ENCODE data around the gene GNB1.

Gene GNB1

DNA sequence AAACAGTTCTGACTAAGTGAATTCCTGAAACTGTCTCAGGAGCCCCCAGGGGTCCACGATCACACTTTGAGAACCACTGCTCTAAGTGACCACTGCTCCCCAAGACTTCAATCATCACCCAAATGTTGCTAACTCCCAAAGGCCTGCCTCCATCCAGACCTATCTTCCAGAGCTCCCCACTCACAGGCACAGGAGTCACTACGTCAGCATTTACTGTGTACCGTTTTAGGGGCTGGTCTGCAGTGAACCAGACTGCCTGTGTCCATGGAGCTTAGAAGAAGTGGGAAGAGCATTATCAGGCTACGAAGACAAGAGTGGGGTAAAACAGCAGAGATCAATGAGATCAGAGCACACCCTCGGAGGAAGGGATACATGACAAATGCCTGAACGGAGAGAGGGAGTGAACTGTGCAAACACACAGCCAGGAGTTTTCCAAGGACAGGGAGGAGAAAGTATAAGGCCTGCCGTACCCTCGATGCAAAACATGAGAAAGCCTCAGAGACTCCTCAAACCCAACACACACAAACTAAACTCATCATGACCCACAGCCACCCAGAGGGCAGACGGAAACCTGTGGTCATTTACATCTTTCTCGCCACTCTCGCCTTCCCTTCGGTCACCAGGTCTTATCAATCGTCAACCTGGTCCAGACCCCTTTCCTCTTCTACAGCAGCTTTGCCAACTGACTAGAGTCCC lies 10.1 kb downstream of the GNB1 start:
- Histone ChIP-seq H2BK12ac (ENCODE audit: low read length in 2 of 2) (no peak overlapping the region), H3K9ac (ENCODE audit: low read length) (peak overlapping the region; percentile 29), H2AK5ac (ENCODE audit: low read length, severe bottlenecking) (no peak overlapping the region), H3K14ac (ENCODE audit: low read length in 2 of 2) (no peak overlapping the region), H2BK5ac (ENCODE audit: low read depth, low read length, poor library complexity, severe bottlenecking) (no peak overlapping the region), H3K27ac (ENCODE audit: low read length, poor library complexity, severe bottlenecking) (no peak overlapping the region), H3K4me3 (ENCODE audit: insufficient read depth in 1 of 2, low read depth in 1 of 2, low read length in 2 of 2) (no peak overlapping the region), H3K9me3 (ENCODE audit: control insufficient read depth, low read length) (no peaks in the 10 kb centered on the region), H3K4me1 (ENCODE audit: control insufficient read depth, insufficient read depth, low read depth, low read length) (peaks cover 23% of the 10 kb centered on the region), H3K36me3 (ENCODE audit: control insufficient read depth in 1 of 2, insufficient read depth in 2 of 2, low read depth in 1 of 2, low read length in 2 of 2) (peaks cover 20 to 28% of the 10 kb centered on the region in 2 experiments), H3K27me3 (ENCODE audit: control insufficient read depth in 1 of 2, insufficient read depth in 1 of 2, low read length in 2 of 2) (no peaks in the 10 kb centered on the region), H3K23ac (ENCODE audit: low read length in 2 of 2) (peak overlapping the region in 1 of 2 experiments; percentile 2), H2AFZ (ENCODE audit: low read depth, low read length) (no peak overlapping the region), H4K91ac (ENCODE audit: low read length) (no peak overlapping the region), H2BK15ac (ENCODE audit: low read depth, poor library complexity, severe bottlenecking) (no peak overlapping the region), H2BK120ac (ENCODE audit: low read depth, low read length) (no peak overlapping the region), H4K8ac (ENCODE audit: low read length) (peak overlapping the region; percentile 57), H3K79me1 (replicated peaks; ENCODE audit: low read length, poor library complexity, severe bottlenecking) (no peaks in the 10 kb centered on the region), H3K4ac (ENCODE audit: low read depth in 1 of 2, low read length in 2 of 2) (no peak overlapping the region), H3K18ac (ENCODE audit: low read depth in 1 of 2, low read length in 2 of 2) (no peak overlapping the region), H3K4me2 (ENCODE audit: low read length, poor library complexity, severe bottlenecking) (no peak overlapping the region)
- WGBS: 80% methylated on average over 13 of the region's 13 CpGs
- DNase-seq: no peak

GRCh38 chr1:1879942-1880341 lies 10.9 kb downstream of the GNB1 start:
- H2AFZ ChIP-seq (ENCODE audit: low read depth, low read length): no peak overlapping the region
- no peak overlapping the region for H2BK120ac ChIP-seq (ENCODE audit: low read depth, low read length)
- no peaks in the 10 kb centered on the region for H3K9me3 ChIP-seq (ENCODE audit: control insufficient read depth, low read length)
- H3K4me2 ChIP-seq (ENCODE audit: low read length, poor library complexity, severe bottlenecking): no peak overlapping the region
- no peak overlapping the region for H3K9ac ChIP-seq (ENCODE audit: low read length)
- no peak overlapping the region for H2AK5ac ChIP-seq (ENCODE audit: low read length, severe bottlenecking)
- H3K4me1 ChIP-seq (ENCODE audit: control insufficient read depth, insufficient read depth, low read depth, low read length): peaks cover 23% of the 10 kb centered on the region
- H2BK5ac ChIP-seq (ENCODE audit: low read depth, low read length, poor library complexity, severe bottlenecking): no peak overlapping the region
- H4K91ac ChIP-seq (ENCODE audit: low read length): no peak overlapping the region
- H3K36me3 ChIP-seq (ENCODE audit: control insufficient read depth in 1 of 2, insufficient read depth in 2 of 2, low read depth in 1 of 2, low read length in 2 of 2): peaks cover 27 to 32% of the 10 kb centered on the region in 2 experiments
- H3K14ac ChIP-seq (ENCODE audit: low read length in 2 of 2): no peak overlapping the region
- H2BK12ac ChIP-seq (ENCODE audit: low read length in 2 of 2): no peak overlapping the region
- H3K4me3 ChIP-seq (ENCODE audit: insufficient read depth in 1 of 2, low read depth in 1 of 2, low read length in 2 of 2): no peak overlapping the region
- H3K4ac ChIP-seq (ENCODE audit: low read depth in 1 of 2, low read length in 2 of 2): no peak overlapping the region
- H4K8ac ChIP-seq (ENCODE audit: low read length): no peak overlapping the region
- H3K18ac ChIP-seq (ENCODE audit: low read depth in 1 of 2, low read length in 2 of 2): no peak overlapping the region
- no peaks in the 10 kb centered on the region for H3K79me1 ChIP-seq (replicated peaks; ENCODE audit: low read length, poor library complexity, severe bottlenecking)
- no peak for DNase-seq
- H3K27me3 ChIP-seq (ENCODE audit: control insufficient read depth in 1 of 2, insufficient read depth in 1 of 2, low read length in 2 of 2): no peaks in the 10 kb centered on the region
- no peak overlapping the region for H3K23ac ChIP-seq (ENCODE audit: low read length in 2 of 2)
- H2BK15ac ChIP-seq (ENCODE audit: low read depth, poor library complexity, severe bottlenecking): no peak overlapping the region
- H3K27ac ChIP-seq (ENCODE audit: low read length, poor library complexity, severe bottlenecking): no peak overlapping the region
- WGBS: 98% methylated on average over 5 of the region's 5 CpGs

- Histone ChIP-seq H3K9ac (ENCODE audit: low read length) (no peak overlapping the region), H3K79me1 (replicated peaks; ENCODE audit: low read length, poor library complexity, severe bottlenecking) (no peaks in the 10 kb centered on the region), H3K4me2 (ENCODE audit: low read length, poor library complexity, severe bottlenecking) (no peak overlapping the region), H2BK5ac (ENCODE audit: low read depth, low read length, poor library complexity, severe bottlenecking) (no peak overlapping the region), H4K91ac (ENCODE audit: low read length) (no peak overlapping the region), H3K14ac (ENCODE audit: low read length in 2 of 2) (no peak overlapping the region), H3K23ac (ENCODE audit: low read length in 2 of 2) (no peak overlapping the region), H2BK12ac (ENCODE audit: low read length in 2 of 2) (no peak overlapping the region), H2AK5ac (ENCODE audit: low read length, severe bottlenecking) (no peak overlapping the region), H3K18ac (ENCODE audit: low read depth in 1 of 2, low read length in 2 of 2) (no peak overlapping the region), H2BK15ac (ENCODE audit: low read depth, poor library complexity, severe bottlenecking) (no peak overlapping the region), H3K27ac (ENCODE audit: low read length, poor library complexity, severe bottlenecking) (no peak overlapping the region), H3K36me3 (ENCODE audit: control insufficient read depth in 1 of 2, insufficient read depth in 2 of 2, low read depth in 1 of 2, low read length in 2 of 2) (peaks cover 43 to 48% of the 10 kb centered on the region in 2 experiments), H2AFZ (ENCODE audit: low read depth, low read length) (no peak overlapping the region), H3K27me3 (ENCODE audit: control insufficient read depth in 1 of 2, insufficient read depth in 1 of 2, low read length in 2 of 2) (no peaks in the 10 kb centered on the region), H3K4me1 (ENCODE audit: control insufficient read depth, insufficient read depth, low read depth, low read length) (peaks cover 23% of the 10 kb centered on the region), H4K8ac (ENCODE audit: low read length) (no peak overlapping the region), H3K4me3 (ENCODE audit: insufficient read depth in 1 of 2, low read depth in 1 of 2, low read length in 2 of 2) (no peak overlapping the region), H2BK120ac (ENCODE audit: low read depth, low read length) (no peak overlapping the region), H3K4ac (ENCODE audit: low read depth in 1 of 2, low read length in 2 of 2) (no peak overlapping the region), H3K9me3 (ENCODE audit: control insufficient read depth, low read length) (no peaks in the 10 kb centered on the region)
- DNase-seq: no peak
- WGBS: 95% methylated on average over 4 of the region's 5 CpGs
Observed at GRCh38 chr1:1877865-1878436, 12.9 kb downstream of the GNB1 start.

DNA sequence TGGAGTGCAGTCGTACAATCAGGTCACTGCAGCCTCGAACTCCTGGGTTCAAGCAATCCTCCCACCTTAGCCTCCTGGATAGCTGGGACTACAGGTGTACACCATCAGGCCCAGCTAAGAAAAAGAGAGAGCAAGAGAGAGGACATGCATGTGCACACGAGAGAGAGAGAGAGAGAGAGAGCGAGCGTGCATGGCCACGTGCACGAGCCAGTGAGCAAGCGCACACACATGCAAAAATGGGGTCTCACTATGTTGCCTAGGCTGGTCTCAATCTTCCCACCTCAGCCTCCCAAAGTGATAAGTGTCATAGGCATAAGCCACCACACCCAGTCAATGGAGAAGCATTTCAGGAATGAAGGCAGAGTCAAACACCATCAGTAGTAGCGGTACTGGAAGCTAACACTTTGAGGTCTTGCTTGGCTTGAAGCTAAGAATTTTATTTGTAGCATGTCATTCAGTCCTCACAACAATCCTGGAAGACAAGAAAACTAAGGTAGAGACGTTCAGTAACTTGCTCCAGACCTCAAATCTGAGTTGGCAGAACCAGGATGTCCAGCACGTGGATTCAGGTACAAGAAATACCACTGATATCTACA lies 14.5 kb downstream of the GNB1 start:
- H3K27ac ChIP-seq (ENCODE audit: low read length, poor library complexity, severe bottlenecking): peak overlapping the region; percentile 35
- no peaks in the 10 kb centered on the region for H3K9me3 ChIP-seq (ENCODE audit: control insufficient read depth, low read length)
- H3K4me3 ChIP-seq (ENCODE audit: insufficient read depth in 1 of 2, low read depth in 1 of 2, low read length in 2 of 2): no peak overlapping the region
- H3K18ac ChIP-seq (ENCODE audit: low read depth in 1 of 2, low read length in 2 of 2): no peak overlapping the region
- H2AFZ ChIP-seq (ENCODE audit: low read depth, low read length): no peak overlapping the region
- H3K9ac ChIP-seq (ENCODE audit: low read length): no peak overlapping the region
- no peak overlapping the region for H4K91ac ChIP-seq (ENCODE audit: low read length)
- WGBS: 89% methylated on average over 10 of the region's 11 CpGs
- H2BK5ac ChIP-seq (ENCODE audit: low read depth, low read length, poor library complexity, severe bottlenecking): no peak overlapping the region
- DNase-seq: no peak
- H2BK15ac ChIP-seq (ENCODE audit: low read depth, poor library complexity, severe bottlenecking): no peak overlapping the region
- H3K14ac ChIP-seq (ENCODE audit: low read length in 2 of 2): no peak overlapping the region
- no peak overlapping the region for H2AK5ac ChIP-seq (ENCODE audit: low read length, severe bottlenecking)
- no peaks in the 10 kb centered on the region for H3K79me1 ChIP-seq (replicated peaks; ENCODE audit: low read length, poor library complexity, severe bottlenecking)
- no peaks in the 10 kb centered on the region for H3K27me3 ChIP-seq (ENCODE audit: control insufficient read depth in 1 of 2, insufficient read depth in 1 of 2, low read length in 2 of 2)
- no peak overlapping the region for H3K23ac ChIP-seq (ENCODE audit: low read length in 2 of 2)
- peaks cover 22% of the 10 kb centered on the region for H3K4me1 ChIP-seq (ENCODE audit: control insufficient read depth, insufficient read depth, low read depth, low read length)
- H2BK12ac ChIP-seq (ENCODE audit: low read length in 2 of 2): no peak overlapping the region
- H3K4ac ChIP-seq (ENCODE audit: low read depth in 1 of 2, low read length in 2 of 2): no peak overlapping the region
- H3K4me2 ChIP-seq (ENCODE audit: low read length, poor library complexity, severe bottlenecking): no peak overlapping the region
- no peak overlapping the region for H4K8ac ChIP-seq (ENCODE audit: low read length)
- peaks cover 43 to 56% of the 10 kb centered on the region in 2 experiments for H3K36me3 ChIP-seq (ENCODE audit: control insufficient read depth in 1 of 2, insufficient read depth in 2 of 2, low read depth in 1 of 2, low read length in 2 of 2)
- H2BK120ac ChIP-seq (ENCODE audit: low read depth, low read length): no peak overlapping the region
